H1 (cell line): ENCODE data around the gene FSIP1. TPM values are rescaled to one million over a fixed set of nuclear protein-coding genes. Genes with fewer than 3 reads are reported as not detected.

ENCODE experiments used
- CTCF ChIA-PET: fragments of 300-600 bp; sonication (Branson Sonifier 250); formaldehyde crosslinking; loops from one replicate; lab custom pipeline; 2021; ENCODE audit not compliant: partially characterized antibody; lab: Charles Lee
- POLR2A ChIA-PET: fragments of 300-600 bp; sonication (Branson Sonifier 250); formaldehyde crosslinking; loops from one replicate; lab custom pipeline; 2021; ENCODE audit warnings: inconsistent platforms; ENCODE audit not compliant: partially characterized antibody; lab: Charles Lee
- DNase-seq, 2 experiments: peaks; one replicate each; pipeline versions ENCODE4 v3.0.0 to v3.0.0-alpha.2; 2010 to 2022; ENCODE audit warnings: low spot score in 2 of 2, low read depth in 1 of 2, mixed read lengths in 1 of 2
- FAIRE-seq: peaks from 2 replicates; lab custom pipeline; 2011; peaks lifted over from hg19 to GRCh38; lab: Jason Lieb, UNC
- H2AFZ ChIP-seq: 2 replicates; pipeline ENCODE4 v1.8.1; 2012; ENCODE audit warnings: low read length, inconsistent platforms
- H2AK5ac ChIP-seq: 2 replicates; pipeline ENCODE4 v1.6.1; 2013; ENCODE audit warnings: low read depth, low read length
- H2BK120ac ChIP-seq: replicated peaks from 2 replicates; pipeline ENCODE3; 2013; ENCODE audit warnings: low read depth, low read length, inconsistent platforms
- H2BK12ac ChIP-seq: 2 replicates; pipeline ENCODE4 v1.6.1; 2013; ENCODE audit warnings: low read depth, low read length
- H2BK15ac ChIP-seq: 2 replicates; pipeline ENCODE4 v1.6.1; 2013; ENCODE audit warnings: low read length
- H2BK20ac ChIP-seq: 2 replicates; pipeline ENCODE4 v1.6.1; 2013; ENCODE audit warnings: low read length
- H2BK5ac ChIP-seq: 2 replicates; pipeline ENCODE4 v1.6.1; 2013; ENCODE audit warnings: low read depth, low read length
- H3K14ac ChIP-seq: 2 replicates; pipeline ENCODE4 v1.6.1; 2013; ENCODE audit warnings: inconsistent platforms; ENCODE audit not compliant: insufficient read length
- H3K18ac ChIP-seq: 2 replicates; pipeline ENCODE4 v1.6.1; 2013; ENCODE audit warnings: low read length; ENCODE audit errors: extremely low read depth
- H3K23ac ChIP-seq: 2 replicates; pipeline ENCODE4 v1.6.1; 2013; ENCODE audit warnings: inconsistent platforms; ENCODE audit not compliant: insufficient read length
- H3K23me2 ChIP-seq: 2 replicates; pipeline ENCODE4 v1.6.1; 2013; ENCODE audit warnings: low read depth, low read length
- H3K27ac ChIP-seq: 2 replicates; pipeline ENCODE4 v1.6.1; 2011; ENCODE audit warnings: low read depth, low read length, inconsistent platforms
- H3K27me3 ChIP-seq, 4 experiments: replicated peaks in 1 of 4; 1 replicate in 1 of 4; 2 replicates in 3 of 4; pipeline versions ENCODE4 v1.6.1 to v1.8.1; 2011 to 2013; ENCODE audit warnings: low read length in 3 of 4, mild to moderate bottlenecking in 3 of 4, inconsistent platforms in 2 of 4, mixed read lengths in 2 of 4, moderate library complexity in 1 of 4; ENCODE audit not compliant: control insufficient read depth in 3 of 4, insufficient read depth in 3 of 4; ENCODE audit errors: extremely low read depth in 1 of 4
- H3K36me3 ChIP-seq, 4 experiments: 2 replicates each; pipeline versions ENCODE4 v1.6.1 to v1.8.1; 2011 to 2013; ENCODE audit warnings: mild to moderate bottlenecking in 4 of 4, low read length in 3 of 4, moderate library complexity in 2 of 4, control low read depth in 1 of 4, inconsistent platforms in 1 of 4; ENCODE audit not compliant: insufficient read depth in 4 of 4, control insufficient read depth in 2 of 4
- H3K4ac ChIP-seq: replicated peaks from 2 replicates; pipeline ENCODE3; 2013; ENCODE audit warnings: low read length, low read depth, mixed read lengths, inconsistent platforms; ENCODE audit not compliant: insufficient read length
- H3K4me1 ChIP-seq, 4 experiments: replicated peaks in 1 of 4; 1 replicate in 1 of 4; 2 replicates in 3 of 4; pipeline versions ENCODE4 v1.6.1 to v1.8.1; 2011 to 2013; ENCODE audit warnings: low read length in 3 of 4, inconsistent platforms in 2 of 4, mixed read lengths in 1 of 4; ENCODE audit not compliant: insufficient read depth in 4 of 4, control insufficient read depth in 3 of 4
- H3K4me2 ChIP-seq, 2 experiments: 2 replicates each; pipeline versions ENCODE4 v1.6.1 to v1.8.1; 2011 to 2013; ENCODE audit warnings: low read depth in 2 of 2, low read length in 2 of 2, control low read depth in 1 of 2, inconsistent platforms in 1 of 2, mild to moderate bottlenecking in 1 of 2; ENCODE audit not compliant: insufficient read depth in 1 of 2
- H3K4me3 ChIP-seq, 4 experiments: fragments of 200-600, 300-600 bp in 1 of 4; sonication (generic), shearing (Covaris generic), sonication (Bioruptor Twin) in 1 of 4; 2 replicates each; pipeline versions ENCODE4 v1.5.1 to v1.8.1; 2011 to 2016; ENCODE audit warnings: low read length in 4 of 4, low read depth in 3 of 4, control low read depth in 2 of 4, inconsistent platforms in 2 of 4, mild to moderate bottlenecking in 2 of 4, mixed read lengths in 1 of 4, moderate library complexity in 1 of 4; ENCODE audit not compliant: insufficient read depth in 2 of 4; ENCODE audit errors: extremely low read depth in 1 of 4
- H3K56ac ChIP-seq: replicated peaks from 2 replicates; pipeline ENCODE3; 2013; ENCODE audit warnings: low read depth, mild to moderate bottlenecking, mixed read lengths, low read length, inconsistent platforms; ENCODE audit not compliant: insufficient read length
- H3K79me1 ChIP-seq: 2 replicates; pipeline ENCODE4 v1.6.1; 2013; ENCODE audit warnings: low read depth, low read length, control low read depth
- H3K79me2 ChIP-seq, 2 experiments: 2 replicates each; pipeline versions ENCODE4 v1.6.1 to v1.8.1; 2012 to 2013; ENCODE audit warnings: low read length in 2 of 2, mild to moderate bottlenecking in 2 of 2, inconsistent platforms in 1 of 2; ENCODE audit not compliant: insufficient read depth in 2 of 2, control insufficient read depth in 1 of 2
- H3K9ac ChIP-seq, 4 experiments: replicated peaks in 1 of 4; 1 replicate in 1 of 4; 2 replicates in 3 of 4; pipeline versions ENCODE4 v1.6.1 to v1.8.1; 2011 to 2013; ENCODE audit warnings: low read depth in 3 of 4, low read length in 3 of 4, control low read depth in 2 of 4, mild to moderate bottlenecking in 2 of 4, moderate library complexity in 2 of 4, inconsistent platforms in 1 of 4; ENCODE audit errors: extremely low read depth in 1 of 4
- H3K9me3 ChIP-seq, 2 experiments: 2 replicates each; pipeline versions ENCODE4 v1.6.1 to v1.8.1; 2012 to 2013; ENCODE audit warnings: mild to moderate bottlenecking in 2 of 2, moderate library complexity in 2 of 2, control low read depth in 1 of 2, inconsistent platforms in 1 of 2, low read depth in 1 of 2, low read length in 1 of 2, mixed read lengths in 1 of 2; ENCODE audit not compliant: insufficient read depth in 2 of 2
- H4K20me1 ChIP-seq, 2 experiments: replicated peaks in 1 of 2; 2 replicates each; pipeline versions ENCODE3 to v1.8.1; 2011 to 2013; ENCODE audit warnings: inconsistent platforms in 2 of 2, low read length in 2 of 2, mild to moderate bottlenecking in 1 of 2; ENCODE audit not compliant: insufficient read depth in 2 of 2, control insufficient read depth in 1 of 2
- H4K5ac ChIP-seq: 2 replicates; pipeline ENCODE4 v1.6.1; 2013; ENCODE audit warnings: low read length, low read depth, mixed read lengths, inconsistent platforms; ENCODE audit not compliant: insufficient read length
- H4K8ac ChIP-seq: 2 replicates; pipeline ENCODE4 v1.8.0; 2013; ENCODE audit warnings: mild to moderate bottlenecking, moderate library complexity, low read length, inconsistent platforms; ENCODE audit not compliant: insufficient read depth; ENCODE audit errors: extremely low read depth
- H4K91ac ChIP-seq: replicated peaks from 2 replicates; pipeline ENCODE3; 2013; ENCODE audit warnings: low read length, mixed read lengths, inconsistent platforms; ENCODE audit not compliant: insufficient read length
- RAD21 ChIP-seq, 2 experiments: IDR thresholded peaks in 1 of 2; conservative IDR thresholded peaks in 1 of 2; 2 replicates each; pipeline ENCODE4 v1.6.1; 2011; ENCODE audit warnings: low read depth in 2 of 2, low read length in 2 of 2, improper control_type of control experiment in 1 of 2, inconsistent platforms in 1 of 2, mild to moderate bottlenecking in 1 of 2, moderate library complexity in 1 of 2
- SIN3A ChIP-seq, 2 experiments: IDR thresholded peaks in 1 of 2; conservative IDR thresholded peaks in 1 of 2; 2 replicates each; pipeline ENCODE4 v1.6.1; 2011 to 2012; ENCODE audit warnings: low read length in 2 of 2, improper control_type of control experiment in 1 of 2, low read depth in 1 of 2, mild to moderate bottlenecking in 1 of 2
- SUZ12 ChIP-seq: fragments of 200-600 bp; sonication (generic); IDR thresholded peaks from 2 replicates; pipeline ENCODE4 v1.6.1; 2012; ENCODE audit warnings: mild to moderate bottlenecking, inconsistent platforms, low read length, moderate library complexity, mixed read lengths
- WGBS, 2 experiments: shearing (Covaris generic) in 1 of 2; methylation state at CpG; one replicate each; pipeline versions ENCODE4 v1.1.6 to v1.1.7; 2013 to 2015; ENCODE audit warnings: low lambda C conversion rate in 2 of 2, mixed read lengths in 2 of 2, inconsistent platforms in 1 of 2, low coverage in 1 of 2, missing lambda C conversion rate in 1 of 2; ENCODE audit not compliant: insufficient replicate concordance in 2 of 2, insufficient coverage in 1 of 2, insufficient read length in 1 of 2; ENCODE audit errors: extremely low coverage in 1 of 2, missing lambda C conversion rate in 1 of 2; 5-methylcytosine and 5-hydroxymethylcytosine counted together
- polyA plus RNA-seq, 7 experiments: library from polyadenylated mRNA; depleted of rRNA in 3 of 7; stranded (reverse) in 5 of 7; unstranded in 2 of 7; fragments of >200 nt in 5 of 7; fragments of 200-250 nt in 2 of 7; gene quantifications; 1 replicate in 5 of 7; 2 replicates in 1 of 7; 4 replicates in 1 of 7; pipeline versions ENCODE4 v1.2.1 to v1.2.3, GENCODE V29; 2011 to 2013; ENCODE audit warnings: missing spikeins in 2 of 7, mixed read lengths in 2 of 7
- total RNA-seq: library from RNA; stranded (reverse); fragmentation: NEBNext Ultra II Directional; extraction: Animal tissue kit (Norgen Biotek cat#: 25700); gene quantifications from 2 replicates; pipeline ENCODE4 v1.2.1, GENCODE V29; 2021
- TF ChIP-seq, protein P1 (sequence below), 3 experiments: IDR thresholded peaks; 1 replicate in 2 of 3; 2 replicates in 1 of 3; pipeline versions ENCODE4 v1.5.1 to v1.6.1; 2011; ENCODE audit warnings: low read length in 3 of 3, mild to moderate bottlenecking in 3 of 3, inconsistent platforms in 2 of 3, low read depth in 1 of 3, moderate library complexity in 1 of 3; ENCODE audit not compliant: insufficient read depth in 1 of 3; ENCODE audit errors: control extremely low read depth in 1 of 3

The FSIP1 gene
- total and polyA plus RNA-seq, 2 of the 8 experiments (the other 6 are each of a cell fraction or from before 2014, with no cell fraction given) = 0.18 to 1.3 TPM

- FAIRE-seq = peak; percentile 72
Observed at GRCh38 chr15:39756806-39757522, 25.7 kb downstream of the FSIP1 start.

More at GRCh38 chr15:39756806-39757522, 25.7 kb downstream of the FSIP1 start:
- H3K9ac ChIP-seq = no peak overlapping the region
- no peak overlapping the region for H2AFZ ChIP-seq
- H3K56ac ChIP-seq = no peak overlapping the region
- POLR2A ChIA-PET = interaction anchor here (1.7 kb wide), 1 partner anchor 176 kb away, joined by 10 read pairs; the partner anchor contains the start of gene THBS1
- WGBS, 2 experiments = 46% methylated on average over 2 of the region's 2 CpGs; no CpG with 5 or more reads in 1 of the 2 experiments
- no peak overlapping the region for H3K23ac ChIP-seq
- no peak overlapping the region for H2BK15ac ChIP-seq
- no peak overlapping the region for H3K18ac ChIP-seq
- H4K20me1 ChIP-seq = no peaks in the 10 kb centered on the region
- H3K79me2 ChIP-seq = no peaks in the 10 kb centered on the region
- no peaks in the 10 kb centered on the region for H3K27me3 ChIP-seq
- no peaks in the 10 kb centered on the region for H3K4me1 ChIP-seq
- no peaks in the 10 kb centered on the region for H3K36me3 ChIP-seq
- H3K14ac ChIP-seq = no peak overlapping the region
- no peak overlapping the region for H3K4me3 ChIP-seq
- H2BK120ac ChIP-seq = no peak overlapping the region
- H4K5ac ChIP-seq = no peak overlapping the region
- CTCF ChIA-PET = interaction anchor here (0.7 to 7.6 kb wide), 51 partner anchors 9 to 1057 kb away, joined by 3 to 89 read pairs (median 5); partner anchors contain the start of gene FSIP1
- no peak overlapping the region for H3K27ac ChIP-seq
- no peak overlapping the region for H2BK5ac ChIP-seq
- TF ChIP-seq, protein P1, sequence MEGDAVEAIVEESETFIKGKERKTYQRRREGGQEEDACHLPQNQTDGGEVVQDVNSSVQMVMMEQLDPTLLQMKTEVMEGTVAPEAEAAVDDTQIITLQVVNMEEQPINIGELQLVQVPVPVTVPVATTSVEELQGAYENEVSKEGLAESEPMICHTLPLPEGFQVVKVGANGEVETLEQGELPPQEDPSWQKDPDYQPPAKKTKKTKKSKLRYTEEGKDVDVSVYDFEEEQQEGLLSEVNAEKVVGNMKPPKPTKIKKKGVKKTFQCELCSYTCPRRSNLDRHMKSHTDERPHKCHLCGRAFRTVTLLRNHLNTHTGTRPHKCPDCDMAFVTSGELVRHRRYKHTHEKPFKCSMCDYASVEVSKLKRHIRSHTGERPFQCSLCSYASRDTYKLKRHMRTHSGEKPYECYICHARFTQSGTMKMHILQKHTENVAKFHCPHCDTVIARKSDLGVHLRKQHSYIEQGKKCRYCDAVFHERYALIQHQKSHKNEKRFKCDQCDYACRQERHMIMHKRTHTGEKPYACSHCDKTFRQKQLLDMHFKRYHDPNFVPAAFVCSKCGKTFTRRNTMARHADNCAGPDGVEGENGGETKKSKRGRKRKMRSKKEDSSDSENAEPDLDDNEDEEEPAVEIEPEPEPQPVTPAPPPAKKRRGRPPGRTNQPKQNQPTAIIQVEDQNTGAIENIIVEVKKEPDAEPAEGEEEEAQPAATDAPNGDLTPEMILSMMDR (IDR thresholded peaks at IDR 0.05; ENCODE audit: control extremely low read depth in 1 of 3, insufficient read depth in 1 of 3, low read depth in 1 of 3, low read length in 3 of 3) = peak in 2 of 3 experiments; percentile 46 to 57; a peak in 2 of 4 replicates
- TF ChIP-seq RAD21 (IDR thresholded peaks at IDR 0.05 in 1 of 2, conservative IDR thresholded peaks at IDR 0.05 in 1 of 2; ENCODE audit: low read depth in 2 of 2, low read length in 2 of 2) (peak; percentile 71 to 78), SIN3A (conservative IDR thresholded peaks at IDR 0.05 in 1 of 2, IDR thresholded peaks at IDR 0.05 in 1 of 2; ENCODE audit: low read depth in 1 of 2, low read length in 2 of 2) (no peak), SUZ12 (no peak)
- H3K9me3 ChIP-seq = no peaks in the 10 kb centered on the region; a peak in 1 of 4 replicates
- no peak overlapping the region for H4K91ac ChIP-seq
- no peak overlapping the region for H3K4me2 ChIP-seq
- no peak overlapping the region for H4K8ac ChIP-seq
- no peak overlapping the region for H2BK20ac ChIP-seq
- H3K23me2 ChIP-seq = no peaks in the 10 kb centered on the region
- H3K79me1 ChIP-seq = no peaks in the 10 kb centered on the region
- H2AK5ac ChIP-seq = no peak overlapping the region
- no peak for DNase-seq
- H2BK12ac ChIP-seq = no peak overlapping the region
- H3K4ac ChIP-seq = no peak overlapping the region
